Activated B cell treated with CpG ODN at 0.5 μM for 24 hours (primary cell): ENCODE results near the gene PCID2. TPM values are rescaled to one million over a fixed set of nuclear protein-coding genes. Genes with fewer than 3 reads are reported as not detected.
A peak's percentile ranks its signal among the peaks of the same experiment; 100 is the strongest.

Source experiments
- ATAC-seq: fragments of 200-7000 bp; cut with Tn5 transposase; one replicate; pipeline ENCODE4 v1.10.0; 2021; ENCODE audit warnings: low read depth, mild to moderate bottlenecking, moderate library complexity
- CTCF ChIA-PET: fragments of 350-600 bp; sonication (Branson Sonifier 250); formaldehyde crosslinking; loops from one replicate; lab custom pipeline; 2021; ENCODE audit warnings: antibody characterized with exemption; lab: Charles Lee
- POLR2A ChIA-PET: fragments of 350-600 bp; sonication (Branson Sonifier 250); formaldehyde crosslinking; loops from one replicate; lab custom pipeline; 2021; ENCODE audit warnings: antibody characterized with exemption; lab: Charles Lee
- DNase-seq: peaks from one replicate; pipeline ENCODE4 v3.0.0; 2022
- H3K27ac Mint-ChIP-seq: one replicate; pipeline ENCODE4 v1.8.0; 2020; ENCODE audit warnings: mixed read lengths
- H3K27me3 Mint-ChIP-seq: one replicate; pipeline ENCODE4 v1.8.0; 2021; ENCODE audit warnings: mixed read lengths
- H3K36me3 Mint-ChIP-seq: one replicate; pipeline ENCODE4 v1.8.0; 2021; ENCODE audit warnings: low read depth, mixed read lengths
- H3K4me1 Mint-ChIP-seq: one replicate; pipeline ENCODE4 v1.8.0; 2021; ENCODE audit warnings: mixed read lengths
- H3K4me3 Mint-ChIP-seq: one replicate; pipeline ENCODE4 v1.8.0; 2020; ENCODE audit warnings: mild to moderate bottlenecking, mixed read lengths
- H3K9me3 Mint-ChIP-seq: one replicate; pipeline ENCODE4 v1.8.0; 2020; ENCODE audit warnings: mixed read lengths
- intact Hi-C: fragments of 100-400 bp; cut with micrococcal nuclease; formaldehyde crosslinking; loops from one replicate; pipeline ENCODE4 v1.15.1; 2024
- total RNA-seq: library from RNA; stranded (reverse); gene quantifications from 2 replicates; pipeline ENCODE4 v1.2.3, GENCODE V29; 2022
- TF ChIP-seq, protein P1 (sequence below): fragments of 200-600 bp; IDR thresholded peaks from one replicate; pipeline ENCODE4 v1.8.0; 2022; ENCODE audit warnings: antibody characterized with exemption, mild to moderate bottlenecking

PCID2 gene
- total RNA-seq, 1 donor from 2014 or later = 43.1 TPM

DNA sequence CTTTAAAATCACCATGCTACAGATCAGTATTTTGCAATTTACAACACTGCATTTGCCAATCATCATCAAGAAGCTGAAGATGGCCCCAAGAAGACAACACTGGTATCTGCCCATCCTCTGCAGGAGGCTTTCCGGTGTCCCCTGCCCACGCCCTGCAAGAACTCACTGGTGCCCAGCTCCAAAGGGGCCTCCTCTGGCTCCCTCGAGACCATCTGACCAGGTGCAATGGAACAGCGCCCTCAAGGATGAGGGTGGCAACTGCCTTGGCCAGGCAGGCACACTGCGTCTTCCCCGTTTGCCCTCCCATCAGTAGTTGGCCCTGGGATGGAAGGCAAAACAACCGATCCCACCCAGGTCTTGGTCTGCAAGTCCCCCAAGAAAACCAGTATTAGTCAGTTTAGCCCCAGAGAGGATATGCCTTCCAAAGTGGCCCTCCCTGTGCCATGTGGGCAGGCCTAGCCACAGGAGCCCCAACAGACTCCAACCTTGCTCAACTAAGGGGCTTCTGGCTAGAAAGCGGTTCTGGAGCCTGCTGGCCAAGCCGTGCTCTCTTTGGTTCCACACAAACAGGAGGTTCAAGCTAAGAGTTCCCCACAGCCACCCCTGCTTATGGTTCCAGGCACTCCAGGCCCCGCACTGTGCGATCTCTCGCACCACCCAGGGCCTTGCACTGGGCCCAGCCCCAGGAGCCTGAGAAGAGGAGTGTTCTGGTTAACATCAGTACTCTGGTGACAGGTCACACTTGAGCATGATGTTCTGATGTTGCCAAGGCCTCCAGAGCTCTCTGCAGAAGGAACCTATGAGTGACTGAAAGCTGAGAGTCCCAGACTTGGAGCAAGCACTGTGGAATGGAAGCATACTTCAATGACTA is 4.7 kb downstream of the PCID2 start:
- POLR2A ChIA-PET = no interaction called here
- no peak for DNase-seq
- Mint-ChIP-seq H3K27ac (no peak overlapping the region), H3K9me3 (no peaks in the 10 kb centered on the region), H3K4me1 (peaks cover 44% of the 10 kb centered on the region), H3K36me3 (peaks cover 50% of the 10 kb centered on the region), H3K27me3 (no peaks in the 10 kb centered on the region), H3K4me3 (no peak overlapping the region)
- intact Hi-C loops = no loop called here
- ATAC-seq = no peak
- TF ChIP-seq, protein P1, sequence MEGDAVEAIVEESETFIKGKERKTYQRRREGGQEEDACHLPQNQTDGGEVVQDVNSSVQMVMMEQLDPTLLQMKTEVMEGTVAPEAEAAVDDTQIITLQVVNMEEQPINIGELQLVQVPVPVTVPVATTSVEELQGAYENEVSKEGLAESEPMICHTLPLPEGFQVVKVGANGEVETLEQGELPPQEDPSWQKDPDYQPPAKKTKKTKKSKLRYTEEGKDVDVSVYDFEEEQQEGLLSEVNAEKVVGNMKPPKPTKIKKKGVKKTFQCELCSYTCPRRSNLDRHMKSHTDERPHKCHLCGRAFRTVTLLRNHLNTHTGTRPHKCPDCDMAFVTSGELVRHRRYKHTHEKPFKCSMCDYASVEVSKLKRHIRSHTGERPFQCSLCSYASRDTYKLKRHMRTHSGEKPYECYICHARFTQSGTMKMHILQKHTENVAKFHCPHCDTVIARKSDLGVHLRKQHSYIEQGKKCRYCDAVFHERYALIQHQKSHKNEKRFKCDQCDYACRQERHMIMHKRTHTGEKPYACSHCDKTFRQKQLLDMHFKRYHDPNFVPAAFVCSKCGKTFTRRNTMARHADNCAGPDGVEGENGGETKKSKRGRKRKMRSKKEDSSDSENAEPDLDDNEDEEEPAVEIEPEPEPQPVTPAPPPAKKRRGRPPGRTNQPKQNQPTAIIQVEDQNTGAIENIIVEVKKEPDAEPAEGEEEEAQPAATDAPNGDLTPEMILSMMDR = no peak
- CTCF ChIA-PET = no interaction called here

DNA sequence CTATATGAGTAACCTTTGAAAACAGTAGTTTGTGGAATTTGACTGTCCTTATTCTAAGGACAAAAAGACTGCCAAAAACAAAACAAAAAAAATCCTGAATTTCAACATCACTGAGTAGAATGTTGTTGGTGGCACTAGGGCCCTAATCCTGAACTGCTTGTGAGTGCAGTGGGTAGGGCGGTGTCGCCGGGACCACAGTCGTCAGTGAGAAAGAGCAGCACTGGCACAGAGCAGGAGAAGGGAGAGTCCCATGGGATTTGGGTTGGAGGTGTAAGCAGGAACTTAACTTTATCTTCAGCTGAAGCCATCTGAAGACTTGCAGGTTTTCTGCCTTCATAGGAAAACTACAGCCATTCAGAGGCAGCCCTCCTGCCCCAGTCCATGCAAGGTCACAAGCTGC is 5.6 kb downstream of the PCID2 start:
- ATAC-seq (no peak), DNase-seq (no peak)
- H3K27me3 Mint-ChIP-seq = no peaks in the 10 kb centered on the region
- POLR2A ChIA-PET = no interaction called here
- peaks cover 55% of the 10 kb centered on the region for H3K36me3 Mint-ChIP-seq
- CTCF ChIA-PET = no interaction called here
- no peak overlapping the region for H3K4me3 Mint-ChIP-seq
- peaks cover 43% of the 10 kb centered on the region for H3K4me1 Mint-ChIP-seq
- no peaks in the 10 kb centered on the region for H3K9me3 Mint-ChIP-seq
- intact Hi-C loops = no loop called here
- TF ChIP-seq, protein P1 = no peak
- H3K27ac Mint-ChIP-seq = peak overlapping the region; percentile 19

DNA sequence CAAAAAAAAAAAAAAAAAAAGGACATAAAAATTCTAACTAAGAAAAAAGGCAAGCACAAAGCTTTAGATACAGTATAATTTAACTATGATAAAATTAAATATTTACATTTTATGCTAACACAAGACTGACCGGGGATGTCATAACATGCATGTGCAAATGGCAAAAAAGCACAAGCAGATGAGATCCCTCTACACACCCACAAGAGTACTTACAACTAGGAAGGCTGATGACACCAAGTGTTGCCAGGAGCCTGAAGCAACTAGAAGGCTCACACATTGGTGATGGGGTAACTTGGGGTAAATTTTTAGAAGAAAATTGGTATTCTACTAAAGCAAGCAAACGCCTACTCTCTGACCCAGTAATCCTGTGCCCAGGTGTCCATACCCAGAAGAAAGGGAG is 6.7 kb downstream of the PCID2 start:
- TF ChIP-seq, protein P1 = no peak
- Mint-ChIP-seq H3K9me3 (no peaks in the 10 kb centered on the region), H3K36me3 (peaks cover 64% of the 10 kb centered on the region), H3K4me3 (no peak overlapping the region), H3K27me3 (no peaks in the 10 kb centered on the region), H3K4me1 (peaks cover 32% of the 10 kb centered on the region), H3K27ac (no peak overlapping the region)
- ChIA-PET CTCF (no interaction called here), POLR2A (no interaction called here)
- ATAC-seq = no peak
- no peak for DNase-seq
- intact Hi-C loops = no loop called here

DNA sequence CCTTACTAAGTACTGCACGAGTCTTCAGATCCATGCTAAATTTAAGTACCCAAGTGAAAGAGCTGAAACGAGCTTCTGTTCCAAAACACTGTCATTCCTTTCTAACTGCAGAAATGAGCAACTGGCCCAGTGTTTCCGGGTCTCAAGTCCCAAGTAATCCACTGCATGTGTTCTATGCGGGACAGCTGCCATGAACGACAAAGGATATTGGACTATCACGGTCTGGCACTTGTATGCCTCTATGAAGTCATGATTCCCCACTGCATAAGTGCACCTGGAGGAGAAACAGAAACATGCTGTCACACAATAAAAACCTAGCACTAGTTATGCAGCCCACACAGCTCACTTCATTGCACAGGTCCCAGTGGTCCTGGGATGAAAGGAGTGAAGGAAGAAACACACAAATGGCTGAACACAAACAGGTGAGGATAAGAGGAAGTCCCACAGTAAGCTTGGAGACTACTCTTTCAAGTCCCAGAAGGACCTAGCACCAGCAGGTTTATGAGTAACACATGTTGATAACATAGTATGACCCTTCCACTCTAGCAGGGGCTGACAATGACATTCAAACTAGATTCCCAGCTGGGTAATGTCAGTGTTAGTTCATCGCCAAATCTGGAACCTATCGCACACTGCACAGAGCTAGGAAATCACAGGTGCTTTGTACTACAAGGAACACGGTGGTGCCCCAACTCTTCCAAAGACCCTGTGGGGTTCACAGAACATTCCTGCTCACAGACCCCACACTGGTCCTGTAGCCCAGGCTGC is 11.3 kb downstream of the PCID2 start:
- no peak for DNase-seq
- intact Hi-C loops = no loop called here
- Mint-ChIP-seq H3K9me3 (no peaks in the 10 kb centered on the region), H3K4me3 (no peak overlapping the region), H3K27me3 (no peaks in the 10 kb centered on the region), H3K36me3 (peaks cover 76% of the 10 kb centered on the region), H3K27ac (no peak overlapping the region), H3K4me1 (peaks cover 2% of the 10 kb centered on the region)
- POLR2A ChIA-PET = no interaction called here
- TF ChIP-seq, protein P1 = no peak
- CTCF ChIA-PET = no interaction called here
- no peak for ATAC-seq

DNA sequence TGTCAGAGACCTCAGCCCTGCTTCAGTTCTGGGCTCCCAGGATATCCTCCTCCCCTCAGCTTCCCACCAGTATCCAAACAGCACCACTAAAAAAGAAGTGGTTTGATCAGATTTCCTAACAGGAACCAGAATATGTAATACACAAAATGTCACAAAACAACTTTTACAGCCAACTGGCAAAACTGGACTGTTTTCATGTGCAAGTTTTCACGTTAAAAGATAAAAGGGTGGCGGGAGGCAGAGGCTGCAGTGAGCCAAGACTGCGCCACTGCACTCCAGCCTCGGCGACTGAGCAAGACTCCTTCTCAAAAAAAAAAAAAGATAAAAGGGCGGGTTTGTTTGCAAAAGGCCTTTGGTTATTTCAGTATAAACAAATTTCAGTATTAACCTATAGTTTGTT is 13.1 kb downstream of the PCID2 start:
- TF ChIP-seq, protein P1 = no peak
- intact Hi-C loops = no loop called here
- ATAC-seq (no peak), DNase-seq (no peak)
- Mint-ChIP-seq H3K27me3 (no peaks in the 10 kb centered on the region), H3K36me3 (peaks cover 83% of the 10 kb centered on the region), H3K4me3 (no peak overlapping the region), H3K27ac (no peak overlapping the region), H3K4me1 (no peaks in the 10 kb centered on the region), H3K9me3 (no peaks in the 10 kb centered on the region)
- POLR2A ChIA-PET = no interaction called here
- CTCF ChIA-PET = no interaction called here
